CD4-positive, alpha-beta T cell treated with Interleukin-15 for 1 hour (primary cell): ENCODE data around the gene PDE4D.
"Not testable (repeated sequence)": the region's sequence is repeated elsewhere in the genome, so short reads cannot be mapped to it uniquely, and the experiment has no call there.

Experiments
- DNase-seq: peaks from one replicate; pipeline ENCODE4 v3.0.0-alpha.2; 2020

Gene PDE4D

DNA sequence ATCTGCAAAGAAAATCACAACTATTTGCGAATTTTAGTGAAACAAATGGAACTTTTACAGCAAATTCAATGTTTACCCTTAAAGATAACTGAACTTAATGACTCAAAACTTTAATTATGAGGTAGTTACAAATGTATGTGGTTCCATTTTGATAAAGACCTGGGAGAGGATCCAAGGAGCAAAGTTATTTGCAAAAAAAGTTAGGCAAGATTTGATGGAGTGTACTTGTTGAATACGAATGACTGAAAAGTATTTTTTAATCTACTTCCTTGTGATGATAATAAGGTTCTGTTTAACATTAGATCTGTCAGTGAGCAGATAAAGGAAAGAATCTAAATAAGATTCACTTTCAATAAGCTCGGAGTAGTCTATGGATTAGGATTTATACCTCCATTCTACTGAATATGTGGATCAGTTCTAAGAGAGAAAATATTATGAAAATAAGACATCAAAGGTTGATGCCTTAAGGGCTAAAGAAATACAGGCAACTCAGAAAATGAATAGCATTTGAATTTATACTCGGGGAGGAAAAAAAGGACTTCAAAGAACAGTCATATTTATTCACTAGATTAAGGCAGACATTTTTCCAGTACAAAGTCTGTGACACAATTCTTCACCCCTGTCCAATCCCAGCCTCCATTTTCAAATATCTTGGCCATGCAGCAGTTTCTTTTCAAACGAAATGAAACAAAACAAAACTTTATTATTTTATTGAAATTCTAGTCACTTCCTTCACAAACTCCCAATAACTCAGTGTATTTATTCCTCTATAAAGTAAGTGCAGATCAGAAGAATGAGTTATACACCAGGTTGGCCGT lies 199.8 kb downstream of the PDE4D start:
- DNase-seq = no peak

GRCh38 chr5:59685793-59686192 lies 207.7 kb downstream of the PDE4D start:
- DNase-seq = no peak

- no peak for DNase-seq
Observed at GRCh38 chr5:59685191-59685530, 208.4 kb downstream of the PDE4D start.

- DNase-seq = no peak
Observed at GRCh38 chr5:59684388-59685190, 208.9 kb downstream of the PDE4D start.

DNA sequence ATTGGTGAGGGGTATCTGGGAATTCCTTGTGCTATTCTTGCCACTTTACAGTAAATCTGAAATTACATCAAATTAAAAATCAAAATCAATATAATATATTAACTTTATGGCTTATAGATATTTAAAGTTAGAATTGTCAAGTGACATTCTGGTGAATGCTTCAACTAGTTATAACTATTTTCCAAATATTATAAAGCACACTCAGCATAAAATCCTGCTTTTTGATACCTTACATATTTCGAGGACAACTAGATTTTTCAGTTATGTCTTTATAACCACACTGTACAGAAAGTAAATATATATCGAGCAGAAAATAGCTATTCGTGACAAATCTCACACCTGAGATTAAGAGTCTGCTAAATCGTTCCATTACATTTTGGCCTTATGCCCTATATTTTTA lies 210.2 kb downstream of the PDE4D start:
- DNase-seq = no peak

GRCh38 chr5:59682542-59682941 lies 211.0 kb downstream of the PDE4D start:
- DNase-seq = no peak

DNA sequence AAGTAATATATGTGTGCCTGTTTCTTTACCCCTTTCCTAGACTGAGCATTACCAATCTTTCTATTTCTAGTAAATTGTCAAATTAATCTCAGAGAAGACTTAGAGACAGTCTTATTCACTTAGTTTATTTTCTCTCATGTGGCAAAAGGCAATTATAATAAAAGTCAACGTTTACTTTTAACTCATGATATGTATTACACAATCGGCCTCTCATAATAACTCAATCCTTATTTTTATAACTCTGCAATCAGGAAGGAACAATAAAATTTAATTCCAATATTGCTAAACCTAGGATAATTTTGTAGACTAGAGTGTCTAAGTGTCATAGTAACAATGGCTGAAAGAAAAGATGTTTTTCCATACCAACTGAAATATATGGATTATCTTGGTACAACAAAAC lies 214.6 kb downstream of the PDE4D start:
- no peak for DNase-seq

GRCh38 chr5:59674763-59675162 lies 218.8 kb downstream of the PDE4D start:
- DNase-seq = no peak

DNA sequence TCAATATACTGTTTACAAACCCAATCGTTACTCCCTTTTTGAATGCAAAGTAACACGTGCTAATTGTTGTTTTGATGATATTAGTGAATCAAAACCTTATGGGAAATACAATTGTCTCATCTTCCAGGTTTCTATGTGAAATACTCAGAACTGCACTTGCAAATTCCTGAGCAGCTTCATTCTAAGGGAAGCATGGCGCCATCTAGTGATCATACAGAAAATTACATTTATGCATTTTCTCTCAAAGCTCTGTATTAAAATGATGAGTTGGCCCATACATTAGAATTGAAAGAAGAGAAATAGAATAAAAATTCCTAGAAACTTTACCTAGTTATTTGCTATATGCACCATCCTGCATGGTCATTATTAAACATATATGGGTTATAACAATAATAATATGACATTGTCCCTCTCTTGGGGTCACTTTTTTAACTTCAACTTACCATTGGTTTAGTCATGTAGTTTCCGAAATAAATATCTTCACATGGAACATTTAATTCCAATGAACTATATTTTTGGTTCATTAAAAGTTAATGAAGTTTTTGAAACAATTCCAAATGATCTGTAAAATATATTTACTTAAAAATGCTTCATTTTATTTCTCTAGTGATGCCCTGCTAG lies 220.0 kb downstream of the PDE4D start:
- DNase-seq = no peak

DNA sequence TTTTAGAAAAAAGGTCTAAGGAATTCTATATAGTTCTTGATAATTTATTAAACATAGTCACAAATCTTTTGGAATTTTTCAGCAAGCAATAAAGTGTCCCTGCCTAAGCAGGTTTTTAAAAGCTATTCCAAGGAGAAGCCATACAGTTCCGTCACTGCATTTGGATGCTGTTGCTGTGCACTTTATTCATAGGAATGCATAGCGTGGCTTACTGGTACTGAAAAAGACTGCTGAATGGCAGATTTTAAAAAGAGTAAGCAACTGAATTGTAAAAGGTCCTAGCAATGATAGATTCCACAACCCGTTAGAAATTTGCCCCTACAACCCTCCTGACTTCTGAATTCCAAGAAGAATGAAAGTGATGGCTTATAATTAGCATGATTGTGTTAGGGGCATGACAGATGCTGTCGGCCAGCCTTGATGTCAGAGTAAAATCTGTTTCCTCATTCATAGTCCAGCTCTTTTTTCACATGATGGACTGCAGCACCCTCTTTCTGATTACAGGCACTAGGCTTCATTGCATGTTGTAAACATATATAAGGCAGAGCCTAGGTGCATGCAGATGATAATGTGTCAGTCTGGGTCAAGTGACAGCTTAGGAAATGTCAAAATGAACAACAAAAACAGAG lies 227.0 kb downstream of the PDE4D start:
- no peak for DNase-seq

DNA sequence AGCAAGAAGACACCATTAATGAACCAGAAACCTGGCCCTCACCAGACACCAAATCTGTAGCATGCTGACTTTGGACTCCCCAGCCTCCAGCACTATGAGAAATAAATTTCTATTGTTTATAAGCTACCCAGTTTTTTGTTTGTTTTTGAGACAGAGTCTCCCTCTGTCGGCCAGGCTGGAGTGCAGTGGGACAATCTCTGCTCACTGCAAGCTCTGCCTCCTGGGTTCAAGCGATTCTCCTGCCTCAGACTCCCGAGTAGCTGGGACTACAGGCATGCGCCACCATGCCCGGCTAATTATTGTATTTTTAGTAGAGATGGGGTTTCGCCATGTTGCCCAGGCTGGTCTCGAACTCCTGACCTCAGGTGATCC lies 227.7 kb downstream of the PDE4D start:
- not testable (repeated sequence) for DNase-seq

- DNase-seq = no peak
Observed at GRCh38 chr5:59665086-59665831, 228.3 kb downstream of the PDE4D start.

GRCh38 chr5:59661954-59662615 lies 231.4 kb downstream of the PDE4D start:
- DNase-seq = no peak

DNA sequence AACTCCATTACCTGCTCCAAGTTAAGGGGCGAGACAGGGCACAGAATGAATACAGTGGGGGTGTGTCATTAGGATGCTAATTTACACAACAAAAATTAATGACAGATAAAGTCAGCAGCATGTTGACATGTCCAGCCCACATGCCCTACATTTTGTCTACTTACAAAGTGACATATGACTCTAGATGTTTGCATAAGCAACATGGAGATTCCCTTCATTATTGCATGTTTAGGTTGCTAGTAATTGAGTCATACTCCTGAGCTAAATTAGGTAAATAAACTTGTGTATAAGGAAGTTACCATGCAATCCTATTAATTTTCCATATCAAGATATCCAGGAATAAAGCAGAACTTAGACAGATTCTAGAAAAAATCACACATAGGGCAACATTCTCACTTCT lies 232.2 kb downstream of the PDE4D start:
- DNase-seq = no peak

DNA sequence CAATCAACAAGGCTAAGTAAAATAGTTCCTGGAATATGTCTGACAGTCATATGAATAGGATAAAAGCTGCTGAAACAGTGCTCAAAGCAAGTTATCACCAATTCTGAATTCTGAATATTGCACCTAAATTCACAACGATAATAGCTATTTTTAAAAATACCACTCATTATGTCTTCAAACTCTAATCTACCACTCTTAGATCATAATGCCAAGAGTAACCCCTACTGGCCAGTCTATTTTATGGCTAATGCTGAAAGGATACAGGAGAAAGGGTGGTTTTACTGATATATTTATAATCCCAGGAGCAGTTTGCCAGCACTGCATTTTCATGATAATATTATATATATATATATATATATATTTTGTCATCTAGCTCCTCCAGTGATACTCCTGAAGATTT lies 232.8 kb downstream of the PDE4D start:
- no peak for DNase-seq

GRCh38 chr5:59656351-59657254 lies 236.9 kb downstream of the PDE4D start:
- DNase-seq = no peak

DNA sequence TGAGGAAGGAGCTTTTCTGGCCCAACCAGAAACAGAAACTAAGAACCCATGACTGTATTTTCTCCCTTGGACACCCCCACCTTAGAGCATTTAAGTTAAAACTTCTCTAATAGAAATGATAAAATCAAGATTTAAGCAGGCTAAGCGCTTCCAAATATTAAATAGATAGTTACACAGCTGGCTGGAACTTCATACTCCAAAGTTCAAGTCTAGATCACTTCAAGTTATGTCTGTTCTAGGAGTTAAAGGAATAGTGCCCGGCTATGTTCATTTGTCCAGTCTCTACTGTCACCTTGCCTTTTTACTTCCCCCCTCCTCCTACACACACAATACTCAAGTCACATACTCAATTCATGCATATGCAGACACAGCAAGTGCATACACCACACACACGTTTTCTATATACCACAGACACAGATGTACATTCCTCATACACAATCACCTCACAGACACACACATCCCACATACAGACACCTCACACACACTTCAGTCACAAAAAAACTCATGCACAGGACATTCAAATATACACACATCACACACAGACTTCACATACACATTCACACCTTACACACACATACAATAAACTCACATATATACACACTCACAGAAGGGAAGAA lies 237.7 kb downstream of the PDE4D start:
- DNase-seq = no peak

- no peak for DNase-seq
Observed at GRCh38 chr5:59654691-59655090, 238.8 kb downstream of the PDE4D start.

DNA sequence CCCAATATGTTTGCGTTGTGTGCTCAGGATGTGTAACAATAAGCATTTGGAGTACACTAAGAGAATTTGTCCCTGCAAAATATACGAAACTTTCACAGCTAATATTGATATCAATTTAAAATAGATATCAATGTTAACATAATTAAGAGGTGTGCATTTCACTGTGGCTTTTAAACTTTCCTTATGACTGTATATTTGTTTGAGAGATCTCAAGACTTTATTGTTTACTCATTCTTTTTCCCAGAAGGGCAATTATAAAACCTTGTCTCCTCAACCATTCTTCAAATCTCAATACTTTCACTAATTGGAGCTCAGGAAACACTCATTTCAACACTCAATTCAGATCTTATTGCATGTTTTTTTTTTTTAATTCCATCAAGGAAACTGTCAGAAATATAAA lies 241.1 kb downstream of the PDE4D start:
- DNase-seq = no peak
